PFSK-1 (cell line): ENCODE data around the gene AGO4.

Experiments
- FOXP2 ChIP-seq: optimal IDR thresholded peaks from 2 replicates; pipeline ENCODE3; 2011; ENCODE audit warnings: borderline replicate concordance, control low read depth, inconsistent platforms; ENCODE audit not compliant: insufficient read depth; ENCODE audit errors: extremely low read length, extremely low read depth
- POLR2AphosphoS5 ChIP-seq: IDR thresholded peaks from 2 replicates; pipeline ENCODE4 v1.6.1; 2012; ENCODE audit warnings: low read depth, mild to moderate bottlenecking, control low read depth, low read length, moderate library complexity
- SIN3A ChIP-seq: IDR thresholded peaks from 2 replicates; pipeline ENCODE4 v1.6.1; 2012; ENCODE audit warnings: mild to moderate bottlenecking, low read length, moderate library complexity, borderline replicate concordance; ENCODE audit not compliant: insufficient read depth

GRCh38 chr1:35790670-35791069, 17.1 kb upstream of the AGO4 start:
- no peak for TF ChIP-seq POLR2AphosphoS5
- no peak for TF ChIP-seq SIN3A
- TF ChIP-seq FOXP2: no peak
